GM10266 (cell line): ENCODE measurements around the gene TMEM125.

Experiments used
- DNase-seq: peaks from one replicate; pipeline ENCODE4 v3.0.0; 2012; ENCODE audit errors: extremely low spot score
- TF ChIP-seq, protein P1 (sequence below): IDR thresholded peaks from 2 replicates; pipeline ENCODE4 v1.5.1; 2012; ENCODE audit warnings: mild to moderate bottlenecking, low read depth; ENCODE audit not compliant: control insufficient read depth, insufficient read depth; ENCODE audit errors: missing control alignments

TMEM125 gene

DNA sequence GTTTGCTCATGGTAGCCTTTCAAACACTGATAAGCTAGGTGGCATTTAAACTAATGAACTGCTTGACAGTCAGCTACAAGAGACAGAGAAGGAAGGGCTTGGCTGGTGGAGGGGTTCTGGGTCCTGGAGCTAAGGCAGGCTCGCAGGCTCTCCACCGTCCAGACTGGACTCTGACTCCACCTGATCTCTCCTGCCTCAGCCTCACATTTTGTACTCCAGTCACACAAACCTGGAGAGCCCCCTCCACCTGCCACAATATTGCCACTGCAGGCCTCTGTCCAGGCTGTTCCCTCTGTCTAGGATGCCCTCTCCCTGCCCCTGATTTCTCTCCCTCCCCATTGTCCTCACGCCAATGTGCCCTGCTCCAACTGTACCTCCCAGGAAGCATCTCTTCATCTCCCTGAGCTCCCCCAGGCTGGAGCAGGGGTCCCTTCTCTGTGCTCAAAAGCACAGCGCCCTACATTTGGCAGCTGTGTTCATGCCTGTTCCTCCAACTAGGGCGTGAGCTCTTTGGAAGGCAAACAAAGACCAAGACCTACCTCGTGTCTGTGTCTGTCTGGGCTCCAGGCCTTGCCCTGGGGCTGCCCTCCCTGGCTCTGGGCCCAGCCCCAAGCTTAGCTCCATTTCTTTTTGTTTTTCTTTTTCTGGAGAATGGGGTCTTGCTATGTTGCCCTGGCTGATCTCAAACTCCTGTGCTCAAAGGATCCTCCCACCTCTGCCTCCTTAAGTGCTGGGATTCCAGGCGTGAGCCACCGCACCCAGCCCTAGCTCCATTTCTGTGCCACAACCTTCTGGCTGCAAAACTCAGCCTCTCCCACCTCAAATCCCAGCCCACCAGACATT, 33.9 kb downstream of the TMEM125 start:
- DNase-seq = no peak
- TF ChIP-seq, protein P1, sequence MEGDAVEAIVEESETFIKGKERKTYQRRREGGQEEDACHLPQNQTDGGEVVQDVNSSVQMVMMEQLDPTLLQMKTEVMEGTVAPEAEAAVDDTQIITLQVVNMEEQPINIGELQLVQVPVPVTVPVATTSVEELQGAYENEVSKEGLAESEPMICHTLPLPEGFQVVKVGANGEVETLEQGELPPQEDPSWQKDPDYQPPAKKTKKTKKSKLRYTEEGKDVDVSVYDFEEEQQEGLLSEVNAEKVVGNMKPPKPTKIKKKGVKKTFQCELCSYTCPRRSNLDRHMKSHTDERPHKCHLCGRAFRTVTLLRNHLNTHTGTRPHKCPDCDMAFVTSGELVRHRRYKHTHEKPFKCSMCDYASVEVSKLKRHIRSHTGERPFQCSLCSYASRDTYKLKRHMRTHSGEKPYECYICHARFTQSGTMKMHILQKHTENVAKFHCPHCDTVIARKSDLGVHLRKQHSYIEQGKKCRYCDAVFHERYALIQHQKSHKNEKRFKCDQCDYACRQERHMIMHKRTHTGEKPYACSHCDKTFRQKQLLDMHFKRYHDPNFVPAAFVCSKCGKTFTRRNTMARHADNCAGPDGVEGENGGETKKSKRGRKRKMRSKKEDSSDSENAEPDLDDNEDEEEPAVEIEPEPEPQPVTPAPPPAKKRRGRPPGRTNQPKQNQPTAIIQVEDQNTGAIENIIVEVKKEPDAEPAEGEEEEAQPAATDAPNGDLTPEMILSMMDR = no peak

DNA sequence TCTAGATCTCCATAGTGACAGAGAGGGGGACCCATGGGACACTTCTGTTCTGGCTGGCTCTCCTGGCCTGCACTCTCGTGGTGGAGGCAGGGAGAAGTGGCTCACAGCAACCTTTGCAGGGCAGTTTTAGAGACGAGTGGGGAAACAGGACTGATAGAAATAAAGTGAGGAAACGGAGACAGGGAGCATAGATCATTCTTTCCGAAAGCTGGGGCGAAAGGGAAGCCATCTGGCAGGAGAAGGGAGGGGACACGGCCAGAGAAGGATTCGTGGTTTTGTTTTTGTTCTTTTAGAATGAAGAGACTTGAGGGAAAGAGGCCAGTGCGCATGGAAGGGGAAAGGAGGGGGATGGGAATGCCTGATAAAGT, 34.5 kb downstream of the TMEM125 start:
- TF ChIP-seq, protein P1 = no peak

DNA sequence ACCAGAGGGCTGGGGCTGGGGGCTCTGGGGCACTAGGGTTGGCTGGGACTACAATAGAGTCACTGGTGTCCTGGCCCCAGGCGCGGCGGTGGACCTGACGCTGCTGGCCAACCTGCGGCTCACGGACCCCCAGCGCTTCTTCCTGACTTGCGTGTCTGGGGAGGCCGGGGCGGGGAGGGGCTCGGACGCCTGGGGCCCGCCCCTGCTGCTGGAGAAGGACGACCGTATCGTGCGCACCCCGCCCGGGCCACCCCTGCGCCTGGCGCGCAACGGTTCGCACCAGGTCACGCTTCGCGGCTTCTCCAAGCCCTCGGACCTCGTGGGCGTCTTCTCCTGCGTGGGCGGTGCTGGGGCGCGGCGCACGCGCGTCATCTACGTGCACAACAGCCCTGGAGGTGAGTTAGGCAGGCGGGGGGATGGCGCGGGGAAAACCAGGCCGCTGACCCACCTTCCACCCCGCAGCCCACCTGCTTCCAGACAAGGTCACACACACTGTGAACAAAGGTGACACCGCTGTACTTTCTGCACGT, 35.1 kb downstream of the TMEM125 start:
- TF ChIP-seq, protein P1 = no peak
- DNase-seq = no peak

More for the DNA sequence above, 34.5 kb downstream of the TMEM125 start:
- DNase-seq = no peak

DNA sequence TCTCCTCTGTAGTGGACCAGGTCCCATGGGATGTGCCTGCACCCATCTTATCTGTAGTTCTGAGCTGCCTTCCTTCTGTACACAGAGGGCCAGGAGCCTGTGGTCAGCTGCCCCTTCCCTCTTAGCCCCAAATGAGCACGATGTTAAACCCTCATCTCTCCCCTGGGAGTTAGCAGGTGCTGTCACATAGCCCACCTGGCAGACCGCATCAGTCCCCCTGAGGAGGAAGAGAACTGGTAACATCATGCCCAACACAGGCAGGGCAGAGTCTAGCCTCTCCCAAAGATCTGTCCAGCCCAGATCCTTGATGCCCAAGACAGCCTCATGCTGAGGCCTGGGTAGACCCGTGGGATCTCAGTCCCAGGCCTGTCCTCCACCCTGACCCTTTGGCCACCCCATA, 35.7 kb downstream of the TMEM125 start:
- TF ChIP-seq, protein P1 = no peak
- DNase-seq = no peak

DNA sequence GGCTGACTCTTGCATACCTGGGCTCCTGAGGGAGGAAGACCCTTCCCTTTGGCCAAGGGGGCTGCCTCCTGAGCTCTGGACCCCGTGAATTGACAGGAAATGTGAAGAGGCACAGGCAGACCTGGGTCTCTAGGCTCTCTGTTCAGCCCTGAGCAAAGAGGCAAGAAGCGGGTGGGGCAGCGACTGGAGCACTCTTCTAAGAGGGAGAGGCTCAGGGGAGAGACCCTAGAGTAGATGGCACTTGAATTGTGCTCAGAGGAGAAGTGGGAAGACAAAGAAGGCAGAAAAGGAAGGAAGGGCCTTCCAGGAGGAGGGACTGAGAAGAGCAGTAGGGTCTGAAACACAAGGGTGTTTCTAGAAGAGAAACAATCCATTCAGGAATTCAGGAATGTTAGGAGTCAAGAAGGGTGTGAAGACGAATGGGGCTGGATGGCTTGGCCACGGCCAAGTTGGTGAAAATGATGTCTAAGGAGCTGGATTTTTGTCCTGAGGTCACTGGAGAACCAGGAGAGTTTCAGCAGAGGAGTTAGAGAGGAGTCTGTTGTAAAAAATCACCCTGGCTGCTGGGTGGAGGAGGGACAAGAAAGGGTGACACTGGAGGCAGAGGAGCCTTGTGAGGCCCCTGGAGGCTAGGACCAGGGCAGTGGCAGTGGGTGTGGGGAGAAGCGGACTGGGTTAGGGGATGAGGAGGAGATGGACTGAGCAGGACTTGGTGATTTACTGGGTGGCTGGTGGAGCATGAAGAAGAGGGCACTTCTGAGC, 36.3 kb downstream of the TMEM125 start:
- no peak for DNase-seq
- TF ChIP-seq, protein P1 = no peak

DNA sequence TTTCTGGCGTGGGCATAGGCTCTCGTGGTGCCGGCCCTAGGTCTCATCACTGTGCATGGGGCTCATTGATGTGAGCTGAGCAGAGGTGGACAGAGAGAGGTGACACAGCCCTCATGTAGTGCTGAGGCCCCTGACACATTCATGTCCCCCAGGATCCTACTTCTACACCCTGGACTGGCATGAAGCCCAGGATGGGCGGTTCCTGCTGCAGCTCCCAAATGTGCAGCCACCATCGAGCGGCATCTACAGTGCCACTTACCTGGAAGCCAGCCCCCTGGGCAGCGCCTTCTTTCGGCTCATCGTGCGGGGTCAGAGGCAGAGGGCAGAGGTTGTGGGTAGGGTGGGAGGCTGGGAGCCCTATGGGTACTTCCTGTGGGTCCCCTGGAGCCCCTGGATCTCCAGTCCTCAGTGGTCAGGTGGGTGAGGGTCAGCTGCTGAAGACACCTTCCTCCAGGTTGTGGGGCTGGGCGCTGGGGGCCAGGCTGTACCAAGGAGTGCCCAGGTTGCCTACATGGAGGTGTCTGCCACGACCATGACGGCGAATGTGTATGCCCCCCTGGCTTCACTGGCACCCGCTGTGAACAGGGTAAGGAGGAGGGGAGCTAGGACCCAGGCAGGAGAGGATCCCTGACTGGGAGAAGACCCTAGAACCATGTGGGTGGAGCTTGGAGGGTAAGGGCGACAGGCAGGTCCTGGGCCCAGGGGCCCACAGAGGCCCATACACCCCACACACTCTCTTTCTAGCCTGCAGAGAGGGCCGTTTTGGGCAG, 37.1 kb downstream of the TMEM125 start:
- TF ChIP-seq, protein P1 = no peak
- DNase-seq = no peak
